HepG2 (cell line): Measurements from ENCODE around the gene CBLC. TPM values are rescaled to one million over a fixed set of nuclear protein-coding genes. Genes with fewer than 3 reads are reported as not detected.
A peak's percentile ranks its signal among the peaks of the same experiment; 100 is the strongest.

ENCODE experiments used
- ATAC-seq: fragments of 200-7000 bp; cut with Tn5 transposase; 3 replicates; pipeline ENCODE4 v1.9.1; 2020; ENCODE audit warnings: mild to moderate bottlenecking, moderate library complexity
- BruUV-seq: library from RNA; stranded (reverse); fragments of 400-500 nt; replicated peaks from 2 replicates; lab custom pipeline; 2021; lab: Mats Ljungman, UMichigan
- CTCF ChIA-PET: fragments of 300-600 bp; formaldehyde crosslinking; extraction: SDS; loops from one replicate; lab custom pipeline; 2021; ENCODE audit warnings: low total read pairs, inconsistent platforms, low intra/inter-chr PET ratio; lab: Yijun Ruan, JAX
- POLR2A ChIA-PET: fragments of 350-600 bp; sonication (Branson Sonifier 250); formaldehyde crosslinking; loops from one replicate; lab custom pipeline; 2020; ENCODE audit warnings: antibody characterized with exemption, inconsistent platforms; lab: Yijun Ruan, JAX
- DNase-seq: peaks from one replicate; pipeline ENCODE4 v3.0.0-alpha.2; 2015; ENCODE audit warnings: low spot score
- FAIRE-seq: peaks from 3 replicates; lab custom pipeline; 2011; peaks lifted over from hg19 to GRCh38; lab: Jason Lieb, UNC
- H2AFZ ChIP-seq: one replicate; pipeline ENCODE4 v1.6.1; 2011; ENCODE audit warnings: low read length, inconsistent platforms
- H3K27ac ChIP-seq: fragments of 300-600 bp; 3 replicates; pipeline ENCODE4 v1.8.0; 2011; ENCODE audit warnings: mixed run types, mild to moderate bottlenecking, mixed read lengths, low read length, inconsistent platforms; ENCODE audit not compliant: insufficient read depth; ENCODE audit errors: extremely low read length
- H3K27me3 ChIP-seq, 2 experiments: fragments of 200-600 bp in 1 of 2; 2 replicates in 1 of 2; 3 replicates in 1 of 2; pipeline versions ENCODE4 v1.6.0 to v1.8.0; 2011; ENCODE audit warnings: low read length in 2 of 2, mild to moderate bottlenecking in 2 of 2, moderate library complexity in 2 of 2, inconsistent platforms in 1 of 2; ENCODE audit not compliant: insufficient read depth in 2 of 2, control insufficient read depth in 1 of 2
- H3K36me3 ChIP-seq, 2 experiments: fragments of 200-600 bp in 1 of 2; replicated peaks in 1 of 2; 2 replicates in 1 of 2; 3 replicates in 1 of 2; pipeline versions ENCODE4 v1.5.1 to v1.8.0; 2011; ENCODE audit warnings: low read length in 2 of 2, inconsistent platforms in 1 of 2; ENCODE audit not compliant: insufficient read depth in 2 of 2, control insufficient read depth in 1 of 2
- H3K4me1 ChIP-seq: 2 replicates; pipeline ENCODE4 v1.5.1; 2012; ENCODE audit warnings: low read length, inconsistent platforms; ENCODE audit not compliant: insufficient read depth
- H3K4me2 ChIP-seq: 2 replicates; pipeline ENCODE4 v1.6.0; 2011; ENCODE audit warnings: low read depth, low read length, inconsistent platforms
- H3K4me3 ChIP-seq, 3 experiments: fragments of 200-600 bp in 1 of 3; sonication (generic), shearing (Covaris generic) in 1 of 3; replicated peaks in 1 of 3; 2 replicates each; pipeline ENCODE4 v1.5.1; 2011 to 2016; ENCODE audit warnings: low read length in 3 of 3, inconsistent platforms in 2 of 3, low read depth in 2 of 3, mild to moderate bottlenecking in 2 of 3, control low read depth in 1 of 3, mixed read lengths in 1 of 3; ENCODE audit not compliant: insufficient read depth in 1 of 3
- H3K79me2 ChIP-seq: one replicate; pipeline ENCODE4 v1.6.1; 2011; ENCODE audit warnings: low read length, inconsistent platforms; ENCODE audit not compliant: insufficient read depth
- H3K9ac ChIP-seq: 2 replicates; pipeline ENCODE4 v1.6.0; 2011; ENCODE audit warnings: mild to moderate bottlenecking, low read depth, low read length, inconsistent platforms; ENCODE audit not compliant: insufficient read depth
- H3K9me3 ChIP-seq: 2 replicates; pipeline ENCODE4 v1.5.1; 2012; ENCODE audit warnings: mild to moderate bottlenecking, low read length
- H4K20me1 ChIP-seq: 2 replicates; pipeline ENCODE4 v1.6.0; 2011; ENCODE audit warnings: inconsistent platforms, mild to moderate bottlenecking, low read length, moderate library complexity; ENCODE audit not compliant: insufficient read depth
- ARID4A ChIP-seq: sonication (generic); formaldehyde crosslinking; IDR thresholded peaks from 2 replicates; pipeline ENCODE4 v1.5.0; 2020; ENCODE audit warnings: mild to moderate bottlenecking, missing genetic modification reagents, borderline replicate concordance
- ATF6 ChIP-seq: sonication (generic); formaldehyde crosslinking; conservative IDR thresholded peaks from 2 replicates; pipeline ENCODE4 v1.4.0; 2020; ENCODE audit warnings: missing genetic modification reagents
- PREB ChIP-seq: sonication (generic); formaldehyde crosslinking; IDR thresholded peaks from 2 replicates; pipeline ENCODE4 v1.4.0; 2020; ENCODE audit warnings: missing genetic modification reagents
- ZKSCAN5 ChIP-seq: sonication (generic); formaldehyde crosslinking; IDR thresholded peaks from 2 replicates; pipeline ENCODE4 v1.5.1; 2020; ENCODE audit warnings: mild to moderate bottlenecking, missing genetic modification reagents
- ZNF503 ChIP-seq: sonication (generic); formaldehyde crosslinking; IDR thresholded peaks from 2 replicates; pipeline ENCODE4 v1.4.0; 2020; ENCODE audit warnings: missing genetic modification reagents
- ZSCAN22 ChIP-seq: sonication (generic); formaldehyde crosslinking; IDR thresholded peaks from 2 replicates; pipeline ENCODE4 v1.4.0; 2020; ENCODE audit warnings: mild to moderate bottlenecking, missing genetic modification reagents
- WGBS: methylation state at CpG from one replicate; pipeline ENCODE4 v1.1.6; 2017; ENCODE audit warnings: low lambda C conversion rate; 5-methylcytosine and 5-hydroxymethylcytosine counted together
- in situ Hi-C: cut with HindIII; loops from 2 replicates; pipeline ENCODE4 v1.10.0; 2017; ENCODE audit warnings: low pct_unique_long_range_greater_than_20kb; ENCODE audit not compliant: extremely low pct_ligation_motif_present
- intact Hi-C: fragments of 100-400 bp; cut with micrococcal nuclease; formaldehyde crosslinking; loops from one replicate; pipeline ENCODE4 v1.10.0; 2022; ENCODE audit not compliant: unreplicated experiment
- polyA plus RNA-seq, 8 experiments: library from polyadenylated mRNA; depleted of rRNA in 3 of 8; stranded (reverse) in 7 of 8; unstranded in 1 of 8; fragments of >200 nt; fragmentation: Illumina TruSeq in 4 of 8; extraction: Trizol in 4 of 8; gene quantifications; 2 replicates each; pipeline versions ENCODE4 v1.2.1 to v1.2.3, GENCODE V29; 2011 to 2016; ENCODE audit warnings: low read depth in 4 of 8, missing spikeins in 1 of 8, mixed read lengths in 1 of 8; ENCODE audit not compliant: insufficient read depth in 1 of 8
- total RNA-seq, 5 experiments: library from RNA; depleted of rRNA; stranded (reverse); fragments of >200 nt; fragmentation: Illumina TruSeq; extraction: Trizol; gene quantifications; 2 replicates each; pipeline ENCODE4 v1.2.3, GENCODE V29; 2016; ENCODE audit warnings: low read depth in 1 of 5

Gene CBLC
- total and polyA plus RNA-seq, 2 of the 13 experiments (the other 11 are each of a cell fraction or from before 2014, with no cell fraction given), result 1.8 to 2.6 TPM

GRCh38 chr19:44745887-44746600 lies 31.6 kb upstream of the CBLC start:
- Histone ChIP-seq H2AFZ (no peak overlapping the region), H3K4me2 (no peak overlapping the region; the same call in 1 of the 2 replicates), H3K9me3 (no peaks in the 10 kb centered on the region), H3K9ac (no peak overlapping the region), H3K4me3 (no peak overlapping the region), H3K4me1 (peaks cover 82% of the 10 kb centered on the region), H3K36me3 (no peaks in the 10 kb centered on the region; a peak in 2 of 5 replicates), H4K20me1 (no peaks in the 10 kb centered on the region), H3K27ac (no peak overlapping the region), H3K27me3 (no peaks in the 10 kb centered on the region; a peak in 1 of 5 replicates), H3K79me2 (peaks cover 16% of the 10 kb centered on the region)
- 56% methylated on average over 4 of the region's 4 CpGs for WGBS
- ATAC-seq (no peak), DNase-seq (no peak), FAIRE-seq (no peak)
- TF ChIP-seq ZKSCAN5 (CRISPR knock-in tag) (peak; percentile 97), ZNF503 (CRISPR knock-in tag) (no peak), ARID4A (CRISPR knock-in tag) (no peak), PREB (CRISPR knock-in tag) (no peak), ATF6 (CRISPR knock-in tag) (no peak), ZSCAN22 (peak; percentile 98)
- ChIA-PET POLR2A (interaction anchor here (0.9 to 2.0 kb wide), 4 partner anchors 10 to 100 kb away, joined by 3 to 8 read pairs (median 4); partner anchors contain the start of gene NECTIN2), CTCF (no interaction called here)
- in situ Hi-C loops (no loop called here), intact Hi-C loops (no loop called here)
- no TSS peak for BruUV-seq
